ENCODE data around the gene WWOX.

WWOX gene

DNA sequence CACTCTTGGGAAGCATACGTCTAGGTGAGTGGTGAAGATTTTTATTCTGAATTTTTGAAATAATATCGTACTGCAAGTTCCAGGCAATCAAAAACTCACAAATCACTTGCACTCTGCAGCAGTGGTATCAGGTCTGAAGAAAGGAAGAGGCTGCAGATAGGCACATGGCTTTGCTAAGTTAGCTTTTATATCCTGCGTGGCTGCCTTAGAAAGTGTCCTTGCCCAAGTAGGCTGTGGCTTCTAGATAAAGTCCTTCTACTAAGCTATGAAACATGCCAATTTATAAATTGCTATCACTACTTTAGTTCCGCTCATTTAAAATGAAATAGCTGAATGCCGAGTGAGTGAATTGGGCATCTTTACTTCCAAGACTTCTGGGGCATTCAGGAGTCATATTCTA, 17.9 kb downstream of the WWOX start:
- no peak overlapping the region for H3K4me3 ChIP-seq (ENCODE audit: low read depth, low read length)
- no peak for DNase-seq (ENCODE audit: low read depth)
- no peak for TF ChIP-seq CTCF (IDR thresholded peaks at IDR 0.05; ENCODE audit: control insufficient read depth, extremely low read depth, insufficient read depth)

GRCh38 chr16:78118469-78119025, 19.1 kb downstream of the WWOX start:
- DNase-seq (ENCODE audit: low read depth): no peak
- no peak overlapping the region for H3K4me3 ChIP-seq (ENCODE audit: low read depth, low read length)
- TF ChIP-seq CTCF (IDR thresholded peaks at IDR 0.05; ENCODE audit: control insufficient read depth, extremely low read depth, insufficient read depth): no peak

- peak; percentile 93 for DNase-seq (ENCODE audit: low read depth)
- peak; percentile 16; the same call in 1 of the 2 replicates for TF ChIP-seq CTCF (IDR thresholded peaks at IDR 0.05; ENCODE audit: control insufficient read depth, extremely low read depth, insufficient read depth)
- peak overlapping the region; percentile 8; the same call in 1 of the 2 replicates for H3K4me3 ChIP-seq (ENCODE audit: low read depth, low read length)
Observed at GRCh38 chr16:78122774-78123315, 23.4 kb downstream of the WWOX start.

GRCh38 chr16:78125112-78125844, 25.8 kb downstream of the WWOX start:
- no peak for DNase-seq (ENCODE audit: low read depth)
- TF ChIP-seq CTCF (IDR thresholded peaks at IDR 0.05; ENCODE audit: control insufficient read depth, extremely low read depth, insufficient read depth): no peak
- H3K4me3 ChIP-seq (ENCODE audit: low read depth, low read length): no peak overlapping the region

- no peak overlapping the region for H3K4me3 ChIP-seq (ENCODE audit: low read depth, low read length)
- DNase-seq (ENCODE audit: low read depth): no peak
- no peak for TF ChIP-seq CTCF (IDR thresholded peaks at IDR 0.05; ENCODE audit: control insufficient read depth, extremely low read depth, insufficient read depth)
Observed at GRCh38 chr16:78126662-78127061, 27.2 kb downstream of the WWOX start.

DNA sequence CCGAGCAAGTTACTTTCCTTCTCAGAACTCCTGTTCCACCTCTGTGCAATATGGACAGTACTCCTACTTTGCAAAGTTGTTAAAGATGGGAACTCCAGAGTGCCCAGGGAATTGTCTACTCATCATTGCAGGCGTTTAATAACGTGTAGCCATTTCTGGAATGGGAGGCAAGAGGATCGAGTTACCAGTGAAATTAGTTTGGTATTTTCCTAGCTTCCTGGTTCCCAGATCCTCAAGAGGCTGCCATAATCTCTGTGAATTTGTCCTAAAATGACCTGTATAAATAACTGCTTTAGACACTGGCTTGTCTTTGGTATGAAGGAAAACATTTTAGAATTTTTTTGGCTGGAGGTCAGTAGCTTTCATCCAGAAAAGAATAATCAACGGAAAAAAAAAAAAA, 27.7 kb downstream of the WWOX start:
- no peak for TF ChIP-seq CTCF (IDR thresholded peaks at IDR 0.05; ENCODE audit: control insufficient read depth, extremely low read depth, insufficient read depth)
- DNase-seq (ENCODE audit: low read depth): no peak
- no peak overlapping the region for H3K4me3 ChIP-seq (ENCODE audit: low read depth, low read length)

All from LNCaP clone FGC (cell line).